IMR-90 (cell line): ENCODE results near the gene NUP50. TPM values are rescaled to one million over a fixed set of nuclear protein-coding genes. Genes with fewer than 3 reads are reported as not detected.

Source experiments
- ATAC-seq: fragments of 200-7000 bp; cut with Tn5 transposase; 2 replicates; pipeline ENCODE4 v1.9.1; 2020; ENCODE audit warnings: low read depth, mild to moderate bottlenecking, moderate library complexity
- BruUV-seq: library from RNA; stranded (reverse); fragments of 400-500 nt; replicated peaks from 2 replicates; lab custom pipeline; 2021; lab: Mats Ljungman, UMichigan
- CTCF ChIA-PET: fragments of 300-600 bp; formaldehyde crosslinking; extraction: SDS; loops from one replicate; lab custom pipeline; 2021; ENCODE audit warnings: antibody characterized with exemption; lab: Yijun Ruan, JAX
- POLR2A ChIA-PET: fragments of 300-600 bp; sonication (Branson Sonifier 250); formaldehyde crosslinking; loops from one replicate; lab custom pipeline; 2022; ENCODE audit warnings: antibody characterized with exemption; ENCODE audit not compliant: unreplicated experiment; lab: Charles Lee
- DNase-seq: peaks from one replicate; pipeline ENCODE4 v3.0.0; 2013
- H2AFZ ChIP-seq: replicated peaks from 2 replicates; pipeline ENCODE3; 2013; ENCODE audit warnings: low read length, mild to moderate bottlenecking; ENCODE audit not compliant: poor library complexity
- H2AK5ac ChIP-seq: 2 replicates; pipeline ENCODE4 v1.6.1; 2013; ENCODE audit warnings: low read depth, low read length, inconsistent platforms
- H2AK9ac ChIP-seq: replicated peaks from 2 replicates; pipeline ENCODE3; 2013; ENCODE audit warnings: mild to moderate bottlenecking, low read depth, low read length, moderate library complexity; ENCODE audit not compliant: poor library complexity
- H2BK120ac ChIP-seq: 2 replicates; pipeline ENCODE4 v1.6.1; 2013; ENCODE audit warnings: low read depth, low read length, inconsistent platforms
- H2BK15ac ChIP-seq: 3 replicates; pipeline ENCODE4 v1.6.1; 2013; ENCODE audit warnings: low read depth, low read length, inconsistent platforms
- H2BK20ac ChIP-seq: 2 replicates; pipeline ENCODE4 v1.6.1; 2013; ENCODE audit warnings: low read depth, mild to moderate bottlenecking, inconsistent platforms, low read length, moderate library complexity
- H2BK5ac ChIP-seq: 2 replicates; pipeline ENCODE4 v1.6.1; 2013; ENCODE audit warnings: mild to moderate bottlenecking, low read depth, low read length, inconsistent platforms; ENCODE audit not compliant: poor library complexity, severe bottlenecking
- H3K14ac ChIP-seq: replicated peaks from 2 replicates; pipeline ENCODE4 v1.6.1; 2013; ENCODE audit warnings: low read depth, low read length, inconsistent platforms
- H3K18ac ChIP-seq: 2 replicates; pipeline ENCODE4 v1.6.1; 2013; ENCODE audit warnings: low read depth, low read length, control low read depth
- H3K23ac ChIP-seq: 2 replicates; pipeline ENCODE4 v1.6.1; 2013; ENCODE audit warnings: low read depth, low read length, inconsistent platforms
- H3K27ac ChIP-seq: 2 replicates; pipeline ENCODE4 v1.5.1; 2013; ENCODE audit warnings: mild to moderate bottlenecking, control low read depth, low read length; ENCODE audit not compliant: insufficient read depth
- H3K27me3 ChIP-seq: 2 replicates; pipeline ENCODE4 v1.6.1; 2013; ENCODE audit warnings: low read length; ENCODE audit not compliant: control insufficient read depth, insufficient read depth
- H3K36me3 ChIP-seq: 2 replicates; pipeline ENCODE4 v1.6.1; 2013; ENCODE audit warnings: low read length, mixed read lengths; ENCODE audit not compliant: control insufficient read depth, insufficient read depth
- H3K4ac ChIP-seq: 2 replicates; pipeline ENCODE4 v1.6.1; 2013; ENCODE audit warnings: low read depth, low read length, inconsistent platforms
- H3K4me1 ChIP-seq: 2 replicates; pipeline ENCODE4 v1.6.1; 2013; ENCODE audit warnings: low read length, mixed read lengths; ENCODE audit not compliant: control insufficient read depth, insufficient read depth
- H3K4me2 ChIP-seq: 2 replicates; pipeline ENCODE4 v1.6.1; 2013; ENCODE audit warnings: low read depth, mild to moderate bottlenecking, control low read depth, low read length, moderate library complexity
- H3K4me3 ChIP-seq: 2 replicates; pipeline ENCODE4 v1.5.1; 2013; ENCODE audit warnings: low read depth, mild to moderate bottlenecking, control low read depth, low read length, moderate library complexity; ENCODE audit not compliant: insufficient read depth
- H3K56ac ChIP-seq: 2 replicates; pipeline ENCODE4 v1.6.1; 2013; ENCODE audit warnings: low read length, inconsistent platforms; ENCODE audit not compliant: insufficient read depth; ENCODE audit errors: extremely low read depth
- H3K79me1 ChIP-seq, 2 experiments: 2 replicates each; pipeline ENCODE4 v1.6.1; 2013; ENCODE audit warnings: low read length in 2 of 2, inconsistent platforms in 1 of 2, low read depth in 1 of 2
- H3K9ac ChIP-seq: 2 replicates; pipeline ENCODE4 v1.6.1; 2013; ENCODE audit warnings: low read depth, low read length, control low read depth
- H3K9me1 ChIP-seq: 2 replicates; pipeline ENCODE4 v1.6.1; 2013; ENCODE audit warnings: low read length, inconsistent platforms; ENCODE audit not compliant: insufficient read depth
- H3K9me3 ChIP-seq: 2 replicates; pipeline ENCODE4 v1.6.1; 2013; ENCODE audit warnings: low read length; ENCODE audit not compliant: control insufficient read depth, insufficient read depth
- H4K20me1 ChIP-seq: 2 replicates; pipeline ENCODE4 v1.6.1; 2013; ENCODE audit warnings: low read length, inconsistent platforms; ENCODE audit not compliant: insufficient read depth
- H4K5ac ChIP-seq: 2 replicates; pipeline ENCODE4 v1.6.1; 2013; ENCODE audit warnings: mild to moderate bottlenecking, low read depth, low read length, control low read depth
- H4K8ac ChIP-seq, 2 experiments: 2 replicates each; pipeline ENCODE4 v1.6.1; 2013; ENCODE audit warnings: low read depth in 2 of 2, low read length in 2 of 2, control low read depth in 1 of 2, inconsistent platforms in 1 of 2
- H4K91ac ChIP-seq: 2 replicates; pipeline ENCODE4 v1.6.1; 2013; ENCODE audit warnings: low read depth, low read length, inconsistent platforms; ENCODE audit not compliant: insufficient read depth
- MXI1 ChIP-seq: IDR thresholded peaks from 2 replicates; pipeline ENCODE4 v1.6.1; 2012; ENCODE audit warnings: low read depth, mild to moderate bottlenecking, low read length, moderate library complexity, borderline replicate concordance
- WGBS, 2 experiments: methylation state at CpG; one replicate each; pipeline versions ENCODE4 v1.1.5 to v1.1.7; 2013; ENCODE audit warnings: missing lambda C conversion rate in 2 of 2; ENCODE audit not compliant: insufficient read length in 1 of 2; ENCODE audit errors: extremely low coverage in 2 of 2; 5-methylcytosine and 5-hydroxymethylcytosine counted together
- dilution Hi-C: fragments of 300-500 bp; cut with HindIII; formaldehyde crosslinking; loops from one replicate; pipeline ENCODE4 v1.14.3; 2018; ENCODE audit warnings: low sequenced_read_pairs; ENCODE audit not compliant: unreplicated experiment
- in situ Hi-C: fragments of 300-500 bp; cut with MboI; formaldehyde crosslinking; loops from 3 replicates; pipeline ENCODE4 v1.14.3; 2019; ENCODE audit warnings: low sequenced_read_pairs, inconsistent platforms, mixed read lengths
- intact Hi-C: fragments of 100-400 bp; cut with micrococcal nuclease; formaldehyde crosslinking; loops from 2 replicates; pipeline ENCODE4 v1.10.0; 2022
- polyA plus RNA-seq, 3 experiments: library from polyadenylated mRNA; depleted of rRNA; stranded (reverse); fragments of >200 nt; gene quantifications; 2 replicates each; pipeline ENCODE4 v1.2.3, GENCODE V29; 2012; ENCODE audit warnings: low replicate concordance in 1 of 3
- total RNA-seq: library from RNA; depleted of rRNA; stranded (reverse); fragments of >200 nt; gene quantifications from 2 replicates; pipeline ENCODE4 v1.2.3, GENCODE V29; 2012
- TF ChIP-seq, protein P1 (sequence below): conservative IDR thresholded peaks from 2 replicates; pipeline ENCODE4 v1.5.1; 2012; ENCODE audit warnings: mild to moderate bottlenecking, low read depth, low read length, improper control_type of control experiment

The NUP50 gene
- total and polyA plus RNA-seq, 2 of the 4 experiments (the other 2 are of a cell fraction) = 12.8 to 65.4 TPM

- DNase-seq (no peak), ATAC-seq (no peak)
- Histone ChIP-seq H2BK5ac (no peak overlapping the region), H2BK15ac (no peak overlapping the region), H3K18ac (no peak overlapping the region), H4K8ac (no peak overlapping the region), H3K9me3 (peaks cover 10% of the 10 kb centered on the region), H3K27ac (no peak overlapping the region), H3K36me3 (peaks cover 12% of the 10 kb centered on the region), H3K4ac (no peak overlapping the region), H2AK9ac (no peak overlapping the region), H3K23ac (no peak overlapping the region), H3K4me2 (no peak overlapping the region), H4K20me1 (no peaks in the 10 kb centered on the region; the same call in 1 of the 2 replicates), H3K9me1 (peaks cover 6% of the 10 kb centered on the region), H3K4me3 (no peak overlapping the region), H4K91ac (no peak overlapping the region), H2BK20ac (no peak overlapping the region), H2AK5ac (no peak overlapping the region), H3K27me3 (no peaks in the 10 kb centered on the region), H3K9ac (no peak overlapping the region), H3K79me1 (0 out of 4 replicates have a peak, but pooled peaks cover 0 to 2% of the 10 kb centered on the region in 2 experiments), H2AFZ (no peak overlapping the region), H3K56ac (no peak overlapping the region), H4K5ac (no peak overlapping the region), H3K4me1 (peaks cover 5% of the 10 kb centered on the region; the same call in 1 of the 2 replicates), H3K14ac (no peak overlapping the region), H2BK120ac (no peak overlapping the region)
- BruUV-seq = no TSS peak
- dilution Hi-C loops (no loop called here), intact Hi-C loops (no loop called here), in situ Hi-C loops (no loop called here)
- 67% methylated on average over 1 of the region's 3 CpGs; no CpG with 5 or more reads in 1 of the 2 experiments for WGBS, 2 experiments
- TF ChIP-seq, protein P1, sequence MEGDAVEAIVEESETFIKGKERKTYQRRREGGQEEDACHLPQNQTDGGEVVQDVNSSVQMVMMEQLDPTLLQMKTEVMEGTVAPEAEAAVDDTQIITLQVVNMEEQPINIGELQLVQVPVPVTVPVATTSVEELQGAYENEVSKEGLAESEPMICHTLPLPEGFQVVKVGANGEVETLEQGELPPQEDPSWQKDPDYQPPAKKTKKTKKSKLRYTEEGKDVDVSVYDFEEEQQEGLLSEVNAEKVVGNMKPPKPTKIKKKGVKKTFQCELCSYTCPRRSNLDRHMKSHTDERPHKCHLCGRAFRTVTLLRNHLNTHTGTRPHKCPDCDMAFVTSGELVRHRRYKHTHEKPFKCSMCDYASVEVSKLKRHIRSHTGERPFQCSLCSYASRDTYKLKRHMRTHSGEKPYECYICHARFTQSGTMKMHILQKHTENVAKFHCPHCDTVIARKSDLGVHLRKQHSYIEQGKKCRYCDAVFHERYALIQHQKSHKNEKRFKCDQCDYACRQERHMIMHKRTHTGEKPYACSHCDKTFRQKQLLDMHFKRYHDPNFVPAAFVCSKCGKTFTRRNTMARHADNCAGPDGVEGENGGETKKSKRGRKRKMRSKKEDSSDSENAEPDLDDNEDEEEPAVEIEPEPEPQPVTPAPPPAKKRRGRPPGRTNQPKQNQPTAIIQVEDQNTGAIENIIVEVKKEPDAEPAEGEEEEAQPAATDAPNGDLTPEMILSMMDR = no peak
- TF ChIP-seq MXI1 = 0 out of 2 replicates have a peak, but pooled peaks have one; percentile 17
- CTCF ChIA-PET = no interaction called here
- POLR2A ChIA-PET = no interaction called here
These were observed 32.0 kb upstream of the NUP50 start for GRCh38 chr22:45131749-45132148.
